ENCODE measurements around the gene VIPR1. TPM values are rescaled to one million over a fixed set of nuclear protein-coding genes. Genes with fewer than 3 reads are reported as not detected.
A peak's percentile ranks its signal among the peaks of the same experiment; 100 is the strongest.
"Not testable (repeated sequence)": the region's sequence is repeated elsewhere in the genome, so short reads cannot be mapped to it uniquely, and the experiment has no call there.

Gene VIPR1
- total RNA-seq, 2 donors from 2014 or later: 98.5 to 226 TPM

DNA sequence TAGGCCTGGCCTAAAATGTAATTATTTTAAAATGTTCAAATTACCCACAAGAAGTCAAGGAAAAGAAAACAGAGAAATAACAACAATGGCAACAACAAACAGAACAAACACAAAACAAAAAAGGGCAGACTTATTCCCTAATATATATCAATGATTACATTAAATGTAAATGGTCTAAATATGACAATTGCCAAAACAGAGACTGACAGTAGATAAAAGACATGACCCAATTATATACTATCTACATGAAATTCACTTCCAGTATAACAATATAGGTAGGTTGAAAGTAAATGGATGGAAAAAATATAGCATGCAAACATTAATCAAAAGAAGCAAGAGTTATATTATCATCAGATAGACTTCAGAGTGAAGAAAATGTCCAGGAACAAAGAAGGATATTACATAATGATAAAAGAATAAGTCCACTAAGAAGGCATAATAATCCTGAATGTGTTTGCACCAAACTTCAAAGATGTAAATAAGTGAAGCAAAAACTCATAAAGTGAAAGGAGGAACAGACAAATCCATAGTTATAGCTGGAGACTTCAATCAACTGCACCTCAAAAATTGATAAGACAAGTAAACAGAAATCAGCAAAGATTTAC is 72.8 kb downstream of the VIPR1 start:
- H3K4me3 ChIP-seq: no peak overlapping the region
- H3K27me3 ChIP-seq (replicated peaks; ENCODE audit: insufficient read depth): no peaks in the 10 kb centered on the region
- TF ChIP-seq, protein P1, sequence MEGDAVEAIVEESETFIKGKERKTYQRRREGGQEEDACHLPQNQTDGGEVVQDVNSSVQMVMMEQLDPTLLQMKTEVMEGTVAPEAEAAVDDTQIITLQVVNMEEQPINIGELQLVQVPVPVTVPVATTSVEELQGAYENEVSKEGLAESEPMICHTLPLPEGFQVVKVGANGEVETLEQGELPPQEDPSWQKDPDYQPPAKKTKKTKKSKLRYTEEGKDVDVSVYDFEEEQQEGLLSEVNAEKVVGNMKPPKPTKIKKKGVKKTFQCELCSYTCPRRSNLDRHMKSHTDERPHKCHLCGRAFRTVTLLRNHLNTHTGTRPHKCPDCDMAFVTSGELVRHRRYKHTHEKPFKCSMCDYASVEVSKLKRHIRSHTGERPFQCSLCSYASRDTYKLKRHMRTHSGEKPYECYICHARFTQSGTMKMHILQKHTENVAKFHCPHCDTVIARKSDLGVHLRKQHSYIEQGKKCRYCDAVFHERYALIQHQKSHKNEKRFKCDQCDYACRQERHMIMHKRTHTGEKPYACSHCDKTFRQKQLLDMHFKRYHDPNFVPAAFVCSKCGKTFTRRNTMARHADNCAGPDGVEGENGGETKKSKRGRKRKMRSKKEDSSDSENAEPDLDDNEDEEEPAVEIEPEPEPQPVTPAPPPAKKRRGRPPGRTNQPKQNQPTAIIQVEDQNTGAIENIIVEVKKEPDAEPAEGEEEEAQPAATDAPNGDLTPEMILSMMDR (IDR thresholded peaks at IDR 0.05): no peak
- TF ChIP-seq POLR2AphosphoS5 (IDR thresholded peaks at IDR 0.05) (no peak), POLR2A (IDR thresholded peaks at IDR 0.05) (no peak)
- no peak overlapping the region for H3K27ac ChIP-seq
- no peaks in the 10 kb centered on the region for H3K9me3 ChIP-seq
- intact Hi-C loops (cut with DNase I): no loop called here
- H3K4me1 ChIP-seq (replicated peaks): peaks cover under 1% of the 10 kb centered on the region
- DNase-seq (ENCODE audit: low spot score): no peak
- no peaks in the 10 kb centered on the region for H3K36me3 ChIP-seq

DNA sequence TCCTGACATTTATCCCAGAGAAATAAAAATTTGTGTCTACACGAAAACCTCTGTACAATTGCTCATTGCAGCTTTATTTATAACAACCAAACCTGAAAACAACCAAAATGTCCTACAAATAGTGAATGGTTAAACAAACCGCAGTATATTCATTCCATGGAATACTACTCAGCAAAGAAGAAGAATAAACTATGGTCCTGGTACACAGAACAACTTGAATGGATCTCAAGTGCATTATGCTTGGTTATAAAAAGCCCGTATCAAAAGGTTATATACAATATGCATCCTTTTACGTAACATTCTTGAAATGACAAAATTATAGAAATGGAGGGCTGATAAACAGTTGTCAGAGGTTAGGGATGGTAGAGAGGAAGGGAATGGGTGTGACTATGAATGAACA is 75.6 kb downstream of the VIPR1 start:
- H3K4me1 ChIP-seq (replicated peaks): no peaks in the 10 kb centered on the region
- no peaks in the 10 kb centered on the region for H3K9me3 ChIP-seq
- H3K27me3 ChIP-seq (replicated peaks; ENCODE audit: insufficient read depth): no peaks in the 10 kb centered on the region
- no peak for DNase-seq (ENCODE audit: low spot score)
- WGBS: 99% methylated on average over 4 of the region's 4 CpGs
- H3K27ac ChIP-seq: no peak overlapping the region
- intact Hi-C loops (cut with DNase I): no loop called here
- H3K4me3 ChIP-seq: no peak overlapping the region
- TF ChIP-seq, protein P1 (IDR thresholded peaks at IDR 0.05): no peak
- TF ChIP-seq POLR2AphosphoS5 (IDR thresholded peaks at IDR 0.05): no peak
- no peak for TF ChIP-seq POLR2A (IDR thresholded peaks at IDR 0.05)
- no peaks in the 10 kb centered on the region for H3K36me3 ChIP-seq

DNA sequence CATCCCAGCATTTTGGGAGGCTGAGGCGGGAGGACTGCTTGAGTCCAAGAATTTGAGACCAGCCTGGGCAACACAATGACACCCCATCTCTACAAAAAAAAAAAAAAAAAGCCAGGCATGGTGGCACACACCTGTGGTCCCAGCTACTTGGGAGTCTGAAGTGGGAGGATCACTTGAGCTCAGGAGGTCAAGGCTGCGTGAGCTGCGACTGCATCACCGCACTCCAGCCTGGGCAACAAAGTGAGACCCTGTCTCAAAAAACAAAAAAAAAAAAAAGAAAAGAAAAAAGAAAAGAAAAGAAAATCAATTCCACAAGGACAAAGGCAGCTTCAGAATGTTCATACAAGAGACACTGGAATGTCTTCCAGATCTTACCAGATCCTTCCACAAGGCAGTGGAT is 76.9 kb downstream of the VIPR1 start:
- 96% methylated on average over 4 of the region's 4 CpGs for WGBS
- peak overlapping the region; percentile 90 to 96 for H3K27ac ChIP-seq
- H3K9me3 ChIP-seq; H3K36me3 ChIP-seq; H3K4me3 ChIP-seq; H3K4me1 ChIP-seq (replicated peaks); H3K27me3 ChIP-seq (replicated peaks; ENCODE audit: insufficient read depth); intact Hi-C loops (cut with DNase I); DNase-seq (ENCODE audit: low spot score): not testable (repeated sequence)

DNA sequence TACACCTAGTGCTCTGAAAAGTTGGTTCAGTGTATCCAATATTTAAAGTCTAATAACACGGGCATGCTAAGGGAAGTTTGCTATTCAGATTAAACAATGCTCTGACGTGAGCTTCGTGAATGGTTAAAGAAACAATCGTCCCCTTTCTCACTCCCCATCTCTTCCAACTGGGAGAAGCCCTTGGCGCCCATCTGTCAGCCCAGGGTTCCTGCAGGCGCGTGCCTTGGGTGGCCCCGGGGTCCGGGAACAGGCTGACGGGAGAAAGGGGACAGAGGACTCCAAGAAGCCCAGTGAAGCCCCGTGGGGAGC is 78.9 kb downstream of the VIPR1 start:
- intact Hi-C loops (cut with DNase I): no loop called here
- TF ChIP-seq, protein P1 (IDR thresholded peaks at IDR 0.05): no peak
- no peak for TF ChIP-seq POLR2A (IDR thresholded peaks at IDR 0.05)
- no peak for TF ChIP-seq POLR2AphosphoS5 (IDR thresholded peaks at IDR 0.05)
- Histone ChIP-seq H3K27ac (peak overlapping the region; percentile 90 to 96), H3K4me3 (peak overlapping the region; percentile 70 to 74), H3K9me3 (no peaks in the 10 kb centered on the region), H3K27me3 (replicated peaks; ENCODE audit: insufficient read depth) (no peaks in the 10 kb centered on the region), H3K36me3 (no peaks in the 10 kb centered on the region), H3K4me1 (replicated peaks) (no peaks in the 10 kb centered on the region)
- no peak for DNase-seq (ENCODE audit: low spot score)
- WGBS: 0% methylated on average over 11 of the region's 11 CpGs

DNA sequence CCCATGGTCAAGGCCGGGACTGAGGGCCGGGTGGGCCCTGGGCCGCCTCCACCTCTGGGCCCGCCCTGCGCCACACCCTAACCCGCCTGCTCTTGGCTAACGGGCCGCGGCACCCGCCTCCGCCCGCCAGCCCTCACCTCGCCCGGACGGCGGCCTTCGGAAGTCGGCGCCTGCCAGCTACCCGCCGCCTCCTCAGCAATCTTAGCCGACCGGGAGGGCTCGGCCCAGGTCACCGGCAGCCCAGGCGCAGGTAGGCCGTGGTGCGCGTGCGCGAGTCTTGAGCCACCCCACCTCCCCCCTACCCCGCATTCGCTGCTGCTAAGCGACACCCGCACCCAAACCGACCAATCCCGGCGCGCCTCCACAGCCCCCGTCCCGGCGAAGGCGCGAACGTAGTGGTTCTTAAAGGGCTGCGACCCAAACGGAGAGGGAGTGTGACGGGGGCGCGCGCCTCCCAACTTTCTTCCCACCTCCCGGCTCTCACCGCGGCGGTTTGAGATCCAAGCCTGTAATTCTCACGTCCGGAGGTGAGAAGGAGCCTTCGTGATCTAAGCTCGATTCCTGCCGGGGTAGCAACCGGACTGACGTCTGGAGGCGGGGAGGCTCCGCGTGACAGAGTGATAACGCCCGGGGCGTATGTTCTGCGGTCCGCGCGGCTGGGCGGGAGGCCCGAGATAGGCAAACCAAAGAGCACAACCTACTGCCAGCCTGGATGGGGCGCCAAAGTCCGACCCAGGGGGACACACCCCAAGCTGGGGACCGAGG is 79.4 kb downstream of the VIPR1 start, which contains the start of gene SEC22C:
SEC22C (minus strand) TSS at position 259 of the 765 bp plus-strand sequence. CDS start 12,921 bp downstream, outside the sequence.
- Histone ChIP-seq H3K4me1 (replicated peaks) (no peaks in the 10 kb centered on the region), H3K4me3 (peak within 1 kb of the TSS; percentile 70 to 74), H3K9me3 (no peaks in the 10 kb centered on the region), H3K27me3 (replicated peaks; ENCODE audit: insufficient read depth) (no peaks in the 10 kb centered on the region), H3K36me3 (no peaks in the 10 kb centered on the region), H3K27ac (peak within 1 kb of the TSS; percentile 90 to 96)
- intact Hi-C loops (cut with DNase I): no loop called here
- WGBS: under 1% methylated on average over 45 of the region's 77 CpGs
- DNase-seq (ENCODE audit: low spot score): peak; percentile 96
- TF ChIP-seq POLR2A (IDR thresholded peaks at IDR 0.05) (peak; percentile 90), POLR2AphosphoS5 (IDR thresholded peaks at IDR 0.05) (peak; percentile 96)
- TF ChIP-seq, protein P1 (IDR thresholded peaks at IDR 0.05): peak in 2 of 4 experiments; percentile 28 to 32
